Esophagus muscularis mucosa (tissue), 4 donors: ENCODE measurements around the gene BOLA2B. TPM values are rescaled to one million over a fixed set of nuclear protein-coding genes. Genes with fewer than 3 reads are reported as not detected.

Experiments
- DNase-seq: peaks from one replicate; pipeline ENCODE4 v3.0.0-alpha.2; 2017; ENCODE audit errors: extremely low spot score
- H3K27ac ChIP-seq, 4 donors: fragments of 200-600 bp; sonication (generic); replicated peaks in 1 of 4; 1 replicate in 3 of 4; 2 replicates in 1 of 4; pipeline ENCODE4 v1.5.1; 2016 to 2019; ENCODE audit warnings: mild to moderate bottlenecking in 1 of 4
- H3K27me3 ChIP-seq, 4 donors: fragments of 200-600 bp; sonication (generic); one replicate each; pipeline versions ENCODE4 v1.5.1 to v1.6.0; 2016 to 2019
- H3K36me3 ChIP-seq, 4 donors: fragments of 200-600 bp; sonication (generic); one replicate each; pipeline ENCODE4 v1.5.1; 2016 to 2019
- H3K4me1 ChIP-seq, 4 donors: fragments of 200-600 bp; sonication (generic); one replicate each; pipeline ENCODE4 v1.5.1; 2016 to 2019
- H3K4me3 ChIP-seq, 4 donors: fragments of 200-600 bp; sonication (generic); 1 replicate in 2 of 4; 2 replicates in 2 of 4; pipeline ENCODE4 v1.5.1; 2016 to 2019; ENCODE audit warnings: mild to moderate bottlenecking in 4 of 4, moderate library complexity in 1 of 4
- H3K9me3 ChIP-seq, 4 donors: fragments of 200-600 bp; sonication (generic); 1 replicate in 3 of 4; 2 replicates in 1 of 4; pipeline ENCODE4 v1.5.1; 2016 to 2019
- CTCF ChIP-seq, 3 experiments: fragments of 200-600 bp in 2 of 3; fragments of 450-650 bp in 1 of 3; sonication (generic) in 2 of 3; IDR thresholded peaks; one replicate each; pipeline ENCODE4 v1.5.1; 2017 to 2019; ENCODE audit warnings: antibody characterized with exemption in 3 of 3, mild to moderate bottlenecking in 2 of 3, moderate library complexity in 1 of 3
- EP300 ChIP-seq: sonication (generic); formaldehyde crosslinking; IDR thresholded peaks from one replicate; pipeline ENCODE4 v1.6.1; 2017; ENCODE audit warnings: antibody characterized with exemption
- POLR2A ChIP-seq: fragments of 450-650 bp; IDR thresholded peaks from one replicate; pipeline ENCODE4 v1.6.1; 2017; ENCODE audit warnings: antibody characterized with exemption, moderate library complexity, mild to moderate bottlenecking, low read depth
- POLR2AphosphoS5 ChIP-seq, 2 donors: sonication (generic); formaldehyde crosslinking; IDR thresholded peaks; one replicate each; pipeline ENCODE4 v1.6.1; 2017; ENCODE audit warnings: antibody characterized with exemption in 2 of 2
- WGBS: methylation state at CpG from one replicate; pipeline ENCODE4 v1.1.5; 2018; 5-methylcytosine and 5-hydroxymethylcytosine counted together
- intact Hi-C: fragments of 100-400 bp; cut with DNase I; formaldehyde crosslinking; loops from one replicate; pipeline ENCODE4 v1.15.1; 2023
- total RNA-seq, 4 donors: library from RNA; depleted of rRNA; stranded (reverse); fragments of >200 nt; gene quantifications; one replicate each; pipeline versions ENCODE4 v1.1.0 to v1.2.1, GENCODE V29; 2016

Gene BOLA2B
- total RNA-seq, 4 donors from 2014 or later: 43.4 to 205 (median 116) TPM

GRCh38 chr16:30151091-30151490, 42.4 kb downstream of the BOLA2B start:
- Histone ChIP-seq H3K36me3 (no peaks in the 10 kb centered on the region), H3K27me3 (no peaks in the 10 kb centered on the region), H3K4me3 (no peak overlapping the region), H3K9me3 (peaks cover 0 to 17% (median 3%) of the 10 kb centered on the region in 4 donors), H3K27ac (no peak overlapping the region), H3K4me1 (no peaks in the 10 kb centered on the region)
- intact Hi-C loops: no loop called here
- TF ChIP-seq POLR2A: no peak
- no peak for DNase-seq
- WGBS: 91% methylated on average over 7 of the region's 7 CpGs

GRCh38 chr16:30149250-30149930, 44.1 kb downstream of the BOLA2B start:
- no peak for DNase-seq
- Histone ChIP-seq H3K27ac (no peak overlapping the region), H3K4me1 (no peaks in the 10 kb centered on the region), H3K36me3 (no peaks in the 10 kb centered on the region), H3K9me3 (peaks cover 0 to 17% (median 3%) of the 10 kb centered on the region in 4 donors), H3K4me3 (no peak overlapping the region), H3K27me3 (no peaks in the 10 kb centered on the region)
- intact Hi-C loops: loop anchor here (10.0 kb wide), 1 partner anchor 335 kb away; no protein-coding TSS in a partner anchor
- WGBS: 79% methylated on average over 5 of the region's 5 CpGs
- TF ChIP-seq EP300 (no peak), POLR2A (no peak), CTCF (IDR thresholded peaks at IDR 0.05) (no peak), POLR2AphosphoS5 (IDR thresholded peaks at IDR 0.05) (no peak)

GRCh38 chr16:30147843-30148510, 45.5 kb downstream of the BOLA2B start:
- no peaks in the 10 kb centered on the region for H3K36me3 ChIP-seq
- no peak overlapping the region for H3K4me3 ChIP-seq
- intact Hi-C loops: loop anchor here (10.0 kb wide), 1 partner anchor 337 kb away; no protein-coding TSS in a partner anchor
- 93% methylated on average over 3 of the region's 3 CpGs for WGBS
- no peak overlapping the region for H3K27ac ChIP-seq
- H3K27me3 ChIP-seq: no peaks in the 10 kb centered on the region
- no peaks in the 10 kb centered on the region for H3K4me1 ChIP-seq
- peaks cover 0 to 17% (median 3%) of the 10 kb centered on the region in 4 donors for H3K9me3 ChIP-seq
- DNase-seq: no peak
- TF ChIP-seq EP300: no peak
- no peak for TF ChIP-seq CTCF (IDR thresholded peaks at IDR 0.05)
- TF ChIP-seq POLR2AphosphoS5 (IDR thresholded peaks at IDR 0.05): no peak
- TF ChIP-seq POLR2A: no peak

GRCh38 chr16:30145657-30146056, 47.8 kb downstream of the BOLA2B start:
- Histone ChIP-seq H3K4me3 (no peak overlapping the region), H3K4me1 (no peaks in the 10 kb centered on the region), H3K9me3 (peaks cover 0 to 17% (median 3%) of the 10 kb centered on the region in 4 donors), H3K27ac (no peak overlapping the region), H3K27me3 (no peaks in the 10 kb centered on the region), H3K36me3 (no peaks in the 10 kb centered on the region)
- TF ChIP-seq CTCF (IDR thresholded peaks at IDR 0.05) (no peak), EP300 (no peak), POLR2A (no peak), POLR2AphosphoS5 (IDR thresholded peaks at IDR 0.05) (no peak)
- no peak for DNase-seq
- intact Hi-C loops: loop anchor here (10.0 kb wide), 1 partner anchor 339 kb away; no protein-coding TSS in a partner anchor
- 52% methylated on average over 1 of the region's 1 CpG for WGBS

GRCh38 chr16:30144917-30145316, 48.5 kb downstream of the BOLA2B start:
- no peaks in the 10 kb centered on the region for H3K36me3 ChIP-seq
- no peak overlapping the region for H3K4me3 ChIP-seq
- no peak for DNase-seq
- intact Hi-C loops: loop anchor here (10.0 kb wide), 1 partner anchor 340 kb away; no protein-coding TSS in a partner anchor
- no peak for TF ChIP-seq POLR2AphosphoS5 (IDR thresholded peaks at IDR 0.05)
- no peak for TF ChIP-seq POLR2A
- no peak for TF ChIP-seq EP300
- TF ChIP-seq CTCF (IDR thresholded peaks at IDR 0.05): no peak
- peaks cover 0 to 13% (median 3%) of the 10 kb centered on the region in 4 donors for H3K9me3 ChIP-seq
- no peaks in the 10 kb centered on the region for H3K4me1 ChIP-seq
- H3K27ac ChIP-seq: no peak overlapping the region
- H3K27me3 ChIP-seq: no peaks in the 10 kb centered on the region
- 30% methylated on average over 1 of the region's 1 CpG for WGBS
